ENCODE results near the gene OTOG.

Gene OTOG

DNA sequence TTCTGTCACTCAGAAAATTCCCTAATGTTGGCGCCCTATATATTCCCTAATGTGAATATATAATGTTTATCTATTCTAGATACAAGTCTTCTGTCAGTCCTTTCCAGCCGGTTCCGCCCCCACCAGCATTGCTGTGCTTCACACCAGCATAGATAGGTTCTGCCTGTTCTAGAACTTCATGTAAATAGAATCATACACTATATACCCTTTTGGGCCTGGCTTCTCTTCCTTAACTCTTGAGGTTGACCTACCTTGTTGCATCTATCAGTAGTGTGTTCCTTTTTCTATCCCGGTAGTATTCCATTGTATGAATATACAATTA lies 34.6 kb downstream of the OTOG start:
- no peak for DNase-seq (ENCODE audit: low read depth in 2 of 2)

DNA sequence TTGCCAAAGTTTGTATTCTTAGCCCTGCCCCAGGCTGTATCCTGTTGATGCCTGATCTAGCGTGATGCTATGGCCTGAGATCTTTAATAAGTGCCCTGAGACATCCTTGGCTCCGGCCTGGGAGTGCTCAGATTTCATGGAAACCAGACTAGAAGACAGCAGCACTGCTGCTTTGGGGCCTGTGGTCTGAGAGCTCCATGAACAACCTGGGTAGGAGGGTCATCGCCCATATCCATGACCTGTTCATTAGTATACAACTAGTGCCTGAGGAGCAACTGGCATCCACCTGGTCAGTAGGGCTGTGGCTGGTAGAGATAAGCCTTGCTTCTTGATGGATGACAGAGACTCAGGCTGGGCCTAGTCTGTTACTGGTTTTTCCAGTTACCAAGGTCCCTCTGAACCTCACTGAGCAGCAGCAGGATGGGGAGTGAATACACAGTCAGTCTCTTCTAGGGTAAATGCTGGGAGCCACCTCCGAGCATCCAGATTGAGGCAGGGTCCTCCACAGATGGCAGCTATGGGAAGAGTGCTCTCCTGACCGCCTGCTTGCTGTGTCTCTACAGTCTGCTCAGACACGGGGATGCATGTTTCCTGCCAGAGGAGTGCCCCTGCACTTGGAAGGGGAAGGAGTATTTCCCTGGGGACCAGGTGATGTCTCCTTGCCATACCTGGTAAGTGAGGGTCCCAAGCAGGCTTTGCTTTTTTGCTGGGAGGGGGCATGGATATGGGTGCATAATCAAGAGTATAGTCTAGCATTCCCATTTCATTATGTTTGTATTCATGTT lies 39.0 kb downstream of the OTOG start:
- DNase-seq (ENCODE audit: low read depth in 2 of 2) = no peak

DNA sequence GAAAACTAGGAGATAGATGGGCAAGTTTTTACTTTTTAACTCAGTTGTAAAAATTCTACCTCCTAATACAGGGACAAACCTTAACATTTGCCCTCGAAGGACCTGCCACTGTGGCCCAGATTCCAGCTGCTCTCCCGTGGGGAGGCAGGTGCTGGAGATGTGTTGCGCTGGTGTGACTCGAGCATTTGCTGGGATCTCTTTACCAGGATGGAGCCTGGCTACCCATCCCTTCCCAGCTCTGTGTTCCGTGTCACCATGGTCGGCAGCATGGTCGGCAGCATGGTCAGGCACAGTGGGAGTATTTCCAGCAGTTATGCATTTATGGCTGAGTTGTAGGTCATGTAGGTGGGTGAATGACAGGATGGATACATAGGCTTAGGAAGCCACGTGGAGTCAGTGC lies 41.1 kb downstream of the OTOG start:
- DNase-seq (ENCODE audit: low read depth in 2 of 2) = no peak

DNA sequence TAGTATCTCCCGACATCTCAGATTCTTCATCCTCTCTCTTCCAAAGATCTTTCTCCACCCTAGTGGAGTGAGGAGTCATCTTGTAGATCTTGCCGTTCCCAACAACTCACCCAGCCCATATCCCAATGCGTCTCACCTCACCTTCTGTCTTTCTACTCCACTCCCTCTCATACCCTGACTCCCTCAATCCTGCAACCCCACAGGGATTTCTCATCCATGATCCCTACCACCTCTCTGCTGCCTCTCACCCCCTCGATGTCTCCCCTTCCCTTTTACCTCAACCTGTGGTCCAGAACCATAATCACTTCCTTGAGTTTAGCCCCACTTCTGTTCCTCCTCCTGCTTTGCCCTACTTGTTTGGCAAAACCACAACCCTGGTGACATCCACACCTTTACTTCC lies 41.7 kb downstream of the OTOG start:
- no peak for DNase-seq (ENCODE audit: low read depth in 2 of 2)

DNA sequence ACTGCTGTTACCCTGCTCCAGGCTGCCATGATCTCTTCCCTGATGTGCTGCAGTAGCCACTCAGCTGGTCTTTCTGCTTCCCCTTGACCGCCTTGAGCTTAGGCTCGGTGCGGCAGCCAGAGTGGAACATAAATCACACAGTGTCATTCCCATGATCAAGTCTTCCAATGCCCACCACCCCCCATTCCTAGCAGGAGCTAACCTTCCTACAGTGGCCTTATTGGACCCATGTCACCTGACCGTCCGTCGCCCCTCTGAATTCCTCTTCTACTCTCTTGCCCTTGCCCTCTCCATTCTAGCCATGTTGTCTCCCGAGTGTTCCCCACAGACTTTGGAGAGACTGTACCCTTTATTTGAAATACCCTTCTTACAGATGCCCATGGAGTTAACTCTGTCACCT lies 43.4 kb downstream of the OTOG start:
- DNase-seq (ENCODE audit: low read depth in 2 of 2) = no peak

DNA sequence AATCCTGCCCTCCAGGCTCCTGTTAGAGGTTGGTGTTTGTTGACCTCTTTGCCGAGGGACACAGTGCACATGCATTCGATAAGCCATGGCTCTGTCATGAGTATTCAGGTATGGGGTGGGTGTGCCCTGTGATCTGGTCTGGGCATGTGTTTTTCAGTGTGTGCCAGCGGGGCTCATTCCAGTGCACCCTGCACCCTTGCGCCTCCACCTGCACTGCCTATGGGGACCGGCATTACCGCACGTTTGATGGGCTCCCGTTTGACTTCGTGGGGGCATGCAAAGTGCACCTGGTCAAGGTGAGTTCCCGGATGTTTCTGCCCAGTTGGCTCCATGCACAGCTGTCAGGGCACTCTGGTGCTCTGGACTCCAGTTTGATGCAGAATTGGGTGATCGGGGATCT lies 44.2 kb downstream of the OTOG start:
- no peak for DNase-seq (ENCODE audit: low read depth in 2 of 2)

DNA sequence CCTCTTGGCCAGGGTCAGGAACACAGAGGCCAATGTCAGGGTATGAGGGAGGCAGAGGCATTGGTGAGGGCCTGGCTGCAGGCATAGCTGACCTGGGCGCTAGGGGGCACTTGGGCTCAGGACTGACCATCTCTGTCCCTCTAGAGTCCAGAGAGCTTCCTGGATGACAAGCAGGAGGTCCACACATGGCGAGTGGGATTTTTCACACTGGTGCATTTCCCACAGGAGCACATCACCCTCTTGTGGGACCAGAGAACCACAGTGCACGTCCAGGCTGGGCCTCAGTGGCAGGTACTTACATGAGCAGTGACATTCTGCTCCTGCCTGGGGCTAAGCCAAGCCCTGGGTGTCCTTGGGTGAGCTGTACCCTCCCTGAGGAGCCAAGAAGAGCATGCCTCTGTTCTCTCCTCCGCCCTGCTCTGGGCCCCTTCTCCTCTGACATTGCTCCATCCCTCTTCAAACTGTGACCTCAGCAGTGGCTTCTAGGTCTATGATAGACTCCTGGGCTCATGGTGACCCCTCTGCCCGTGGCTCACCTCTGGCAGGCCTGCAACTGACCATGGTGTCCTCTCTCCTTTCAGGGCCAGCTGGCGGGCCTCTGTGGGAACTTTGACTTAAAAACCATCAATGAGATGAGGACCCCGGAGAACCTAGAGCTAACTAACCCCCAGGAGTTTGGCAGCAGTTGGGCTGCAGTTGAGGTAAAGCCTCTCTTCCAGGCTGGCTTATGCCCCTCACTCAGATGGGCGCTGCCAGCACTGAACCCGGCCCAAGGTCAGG lies 46.6 kb downstream of the OTOG start:
- DNase-seq (ENCODE audit: low read depth in 2 of 2) = no peak

DNA sequence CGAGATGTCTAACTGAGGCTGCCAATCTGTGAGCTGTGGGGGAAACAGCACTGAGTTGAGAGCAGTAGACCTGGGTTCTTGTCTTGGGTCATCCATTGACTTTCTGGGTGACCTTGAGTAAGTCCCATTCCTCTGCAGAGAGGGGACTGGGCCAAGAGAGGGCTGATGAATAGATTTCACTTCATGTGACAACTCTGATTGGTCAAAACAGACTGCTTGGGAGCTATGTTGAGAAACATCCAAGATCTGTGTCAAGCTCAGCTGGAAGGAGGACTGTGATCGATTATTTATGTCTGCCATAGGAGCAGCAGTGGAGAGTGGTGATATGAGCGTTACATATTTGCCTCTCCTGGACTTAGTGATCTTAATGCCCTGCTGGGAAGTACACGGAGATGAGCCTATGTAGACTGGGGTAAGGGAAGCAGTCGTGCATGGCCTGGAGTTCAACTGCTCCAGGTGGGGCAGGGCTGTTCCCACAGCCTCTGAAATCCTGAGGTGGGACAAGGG lies 47.7 kb downstream of the OTOG start:
- DNase-seq (ENCODE audit: low read depth in 2 of 2) = no peak

DNA sequence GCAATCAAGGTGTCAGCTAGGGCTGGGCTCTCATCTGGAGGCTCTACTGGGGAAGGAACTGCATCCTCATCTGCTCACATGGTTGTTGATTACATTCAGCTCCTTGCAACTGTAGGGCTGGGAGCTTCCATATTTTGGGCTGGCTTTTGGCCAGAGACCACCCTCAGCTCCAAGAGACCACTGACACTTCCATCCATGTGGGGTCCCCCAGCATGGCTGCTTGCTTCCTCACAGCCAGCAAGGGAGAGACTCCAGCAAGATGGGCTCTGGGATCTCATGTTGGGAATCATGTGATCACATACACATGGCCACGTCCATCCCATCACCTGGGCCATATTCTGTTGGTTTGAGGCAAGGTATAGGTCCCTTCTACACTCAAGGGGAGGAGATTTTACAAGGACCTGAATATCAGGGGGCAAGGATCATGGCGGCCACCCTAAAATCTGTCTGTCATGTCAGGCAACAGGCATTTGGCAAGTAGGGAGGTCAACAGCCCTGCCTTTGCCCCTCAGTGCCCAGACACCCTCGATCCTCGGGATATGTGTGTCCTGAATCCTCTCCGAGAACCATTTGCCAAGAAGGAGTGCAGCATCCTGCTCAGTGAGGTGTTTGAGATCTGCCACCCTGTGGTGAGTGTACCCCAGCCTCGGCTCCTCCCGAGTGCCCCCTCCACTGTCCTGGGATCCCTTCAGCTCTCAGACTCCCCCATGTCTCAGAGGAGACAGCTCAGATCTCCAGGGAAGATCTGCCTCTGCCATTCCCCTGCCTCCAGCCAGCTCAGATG lies 48.7 kb downstream of the OTOG start:
- no peak for DNase-seq (ENCODE audit: low read depth in 2 of 2)

DNA sequence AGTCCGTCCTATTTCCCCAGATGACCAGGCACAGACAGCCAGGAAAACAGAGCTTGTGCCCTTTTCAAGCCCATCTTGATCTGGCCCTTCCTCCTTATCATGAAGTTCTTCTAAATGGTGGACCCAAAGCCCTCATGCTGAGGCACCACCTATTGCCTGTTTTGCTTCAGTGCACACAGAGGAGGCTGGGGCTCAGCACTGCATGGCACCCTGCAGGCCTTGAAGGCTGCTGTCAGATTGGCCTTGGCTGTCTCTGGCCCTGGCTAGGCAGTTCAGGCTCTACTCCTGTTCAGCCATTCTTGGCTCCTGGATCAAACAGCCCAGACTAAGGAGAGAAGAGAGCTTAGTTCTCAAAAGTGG lies 49.2 kb downstream of the OTOG start:
- no peak for DNase-seq (ENCODE audit: low read depth in 2 of 2)

DNA sequence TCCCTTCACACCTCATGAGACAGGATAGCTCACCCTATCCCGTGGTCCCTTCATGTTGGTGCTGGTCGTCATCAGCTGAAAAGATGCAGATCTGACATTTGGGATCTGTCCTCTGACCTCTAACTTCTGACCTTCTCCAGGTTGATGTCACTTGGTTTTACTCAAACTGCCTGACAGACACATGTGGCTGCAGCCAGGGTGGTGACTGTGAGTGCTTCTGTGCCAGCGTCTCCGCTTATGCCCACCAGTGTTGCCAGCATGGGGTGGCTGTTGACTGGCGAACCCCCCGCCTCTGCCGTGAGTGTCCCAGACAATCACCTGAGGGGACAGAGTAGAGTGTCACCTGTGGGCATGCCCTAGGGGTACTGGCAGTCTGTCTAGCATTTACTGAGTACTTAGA lies 49.7 kb downstream of the OTOG start:
- no peak for DNase-seq (ENCODE audit: low read depth in 2 of 2)

DNA sequence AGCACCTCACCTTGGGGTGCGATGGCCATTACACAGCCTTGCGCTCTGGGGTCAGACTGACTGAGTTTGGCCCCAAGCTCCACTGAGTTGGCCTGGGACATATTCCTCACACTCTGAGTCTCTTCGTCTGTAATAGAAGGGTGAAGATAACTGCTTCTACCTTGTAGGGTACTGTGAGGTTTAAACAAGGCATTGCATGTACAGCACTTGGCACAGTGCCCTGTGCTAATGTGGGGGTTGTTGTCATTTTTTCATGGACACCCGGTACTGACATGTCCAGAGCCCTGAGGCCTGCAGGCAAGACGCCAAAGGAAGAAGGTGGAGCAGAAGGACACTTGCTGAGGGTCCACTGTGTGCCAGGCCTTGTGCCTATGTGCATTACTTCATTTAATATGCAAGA lies 50.7 kb downstream of the OTOG start:
- DNase-seq (ENCODE audit: low read depth in 2 of 2) = no peak

DNA sequence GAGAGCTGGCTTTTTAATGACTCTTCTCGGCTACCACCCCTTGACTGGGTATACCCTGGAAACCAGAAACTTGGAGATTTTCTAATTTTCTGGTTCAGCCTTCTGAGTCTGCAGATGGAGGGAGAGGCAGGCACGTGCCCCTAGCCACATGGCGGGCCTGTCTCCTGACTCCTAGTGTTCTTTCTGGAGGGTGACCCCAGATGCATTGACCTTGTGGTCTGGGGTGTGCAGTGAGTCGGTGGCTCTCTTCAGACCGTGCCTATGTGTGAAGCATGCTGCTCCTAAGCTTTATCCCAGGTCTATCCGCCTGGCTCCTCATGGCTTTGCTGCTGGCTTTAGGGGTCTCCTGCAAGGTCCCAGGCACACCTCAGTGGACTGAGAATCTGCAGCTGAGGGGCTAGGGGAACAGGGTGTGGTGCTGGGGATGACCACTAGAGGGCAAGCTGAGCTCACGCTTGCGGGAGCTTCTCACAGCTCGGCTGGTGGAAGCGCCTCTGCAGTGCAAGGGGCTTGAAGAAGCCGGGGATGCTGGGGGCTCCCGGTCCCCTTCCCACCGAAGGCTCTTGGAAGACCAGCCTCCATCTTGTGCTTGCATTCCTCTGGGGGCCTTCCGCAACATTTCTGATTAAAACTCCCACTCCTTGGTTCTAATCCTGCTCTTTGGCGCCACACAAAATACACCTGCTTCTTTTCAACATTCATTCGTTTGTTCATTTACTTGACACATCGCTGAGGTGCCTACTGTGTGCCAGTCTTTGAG lies 51.8 kb downstream of the OTOG start:
- DNase-seq (ENCODE audit: low read depth in 2 of 2) = peak; percentile 35 to 76

DNA sequence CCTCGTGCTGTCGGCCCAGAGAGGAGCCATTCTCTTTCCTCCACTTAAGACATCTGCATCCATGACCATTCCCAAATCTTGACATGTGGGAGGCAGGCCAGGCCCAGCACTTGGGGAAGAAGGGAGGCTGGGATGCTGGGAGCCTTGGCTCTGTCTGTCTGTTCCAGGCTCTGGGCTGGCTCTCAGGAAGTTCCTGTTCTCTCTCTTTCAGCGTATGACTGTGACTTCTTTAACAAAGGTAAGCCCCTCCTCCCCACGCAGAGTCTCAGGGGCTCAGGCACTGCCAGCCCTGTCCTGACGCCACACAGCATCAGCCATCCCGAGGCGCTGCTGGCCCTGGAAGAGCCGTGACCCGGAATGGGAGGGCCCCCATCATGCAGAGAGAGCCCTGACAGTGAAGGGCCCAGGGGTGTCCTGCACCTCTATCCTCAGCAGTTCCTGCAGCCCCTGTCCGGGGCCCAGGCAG lies 52.4 kb downstream of the OTOG start:
- no peak for DNase-seq (ENCODE audit: low read depth in 2 of 2)

DNA sequence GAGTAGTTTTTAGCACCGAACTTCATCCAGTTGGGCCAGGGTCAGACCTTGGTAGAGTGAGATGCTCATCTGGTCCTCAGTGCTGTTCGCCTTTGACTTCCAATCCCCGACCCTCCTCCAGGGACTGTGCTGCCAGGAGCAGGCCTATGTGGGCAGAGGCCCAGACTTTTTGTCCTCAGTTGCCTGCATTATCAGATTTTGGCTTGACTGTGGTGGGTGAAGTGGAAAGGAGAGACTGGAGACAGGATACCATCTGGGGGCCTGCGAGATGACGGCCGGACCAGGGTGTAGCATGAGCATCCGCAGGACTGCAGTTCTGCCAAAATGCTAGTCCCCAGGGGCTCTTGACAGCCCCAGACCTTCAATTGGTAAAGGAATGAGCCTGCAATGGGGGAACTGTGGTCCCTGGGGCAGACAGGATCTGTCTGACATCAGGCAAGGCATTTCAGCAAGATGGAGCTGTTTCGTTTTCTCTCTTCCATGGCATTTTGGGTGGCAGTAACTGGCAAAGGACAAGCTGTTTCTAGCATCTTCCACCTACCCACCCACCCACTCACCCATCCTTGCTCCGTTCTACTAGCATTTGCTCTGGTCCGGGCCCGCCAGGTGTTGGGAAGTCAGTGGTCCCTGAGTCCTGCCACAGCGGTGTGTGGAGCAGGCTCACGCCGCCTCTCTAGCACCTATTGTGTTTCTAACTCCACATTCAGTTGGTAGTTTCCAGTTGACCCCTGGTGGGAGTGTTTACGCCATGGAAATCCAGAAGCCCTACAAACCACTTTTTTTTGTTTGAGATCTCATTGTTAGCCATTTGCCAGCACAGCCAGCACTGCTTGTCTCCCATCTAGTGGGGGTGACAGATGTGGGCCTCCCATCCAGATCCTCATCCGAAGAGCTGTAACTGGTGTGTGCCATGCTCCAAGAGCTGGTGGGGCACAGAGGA lies 53.5 kb downstream of the OTOG start:
- DNase-seq (ENCODE audit: low read depth in 2 of 2) = no peak

DNA sequence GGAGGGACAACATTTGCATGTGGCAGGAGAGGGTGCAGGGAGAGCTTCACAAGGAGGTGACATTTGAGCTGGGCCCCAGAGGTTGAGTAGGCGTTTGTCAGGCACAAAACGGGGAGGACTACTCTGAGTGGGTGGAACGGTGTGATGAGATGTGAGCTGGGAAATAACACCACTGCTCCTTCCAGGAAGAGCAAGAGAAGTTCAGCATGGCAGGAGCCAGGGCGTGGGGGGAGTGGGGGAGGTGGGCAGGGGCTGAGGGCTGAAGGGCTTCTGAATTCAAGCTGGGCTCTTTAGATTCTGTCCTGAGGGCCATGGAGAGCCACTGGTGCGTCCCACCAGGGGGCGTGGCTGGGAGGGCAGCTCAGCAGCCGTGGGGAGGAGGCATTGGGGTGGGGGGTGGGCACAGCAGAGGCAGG lies 54.2 kb downstream of the OTOG start:
- DNase-seq (ENCODE audit: low read depth in 2 of 2) = no peak

DNA sequence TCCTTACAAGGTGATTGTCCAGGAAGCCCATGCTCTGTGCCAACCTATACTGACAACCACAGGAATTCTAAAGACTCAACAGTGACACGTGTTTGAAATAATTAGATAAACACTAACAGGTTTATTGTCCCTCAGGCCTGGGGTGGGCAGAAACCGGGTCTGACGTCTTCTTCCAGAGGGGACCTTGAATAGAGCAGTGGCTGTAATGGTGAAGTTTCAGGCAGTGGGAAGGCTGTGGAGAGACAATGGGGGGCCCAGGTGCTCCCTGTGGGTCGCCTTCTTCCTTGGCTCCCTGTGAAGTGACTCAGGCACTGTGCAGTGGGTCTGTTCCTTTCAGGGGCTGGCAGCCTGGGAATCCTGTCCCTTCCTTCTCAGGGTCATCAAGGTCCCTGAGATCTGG lies 54.6 kb downstream of the OTOG start:
- DNase-seq (ENCODE audit: low read depth in 2 of 2) = no peak

DNA sequence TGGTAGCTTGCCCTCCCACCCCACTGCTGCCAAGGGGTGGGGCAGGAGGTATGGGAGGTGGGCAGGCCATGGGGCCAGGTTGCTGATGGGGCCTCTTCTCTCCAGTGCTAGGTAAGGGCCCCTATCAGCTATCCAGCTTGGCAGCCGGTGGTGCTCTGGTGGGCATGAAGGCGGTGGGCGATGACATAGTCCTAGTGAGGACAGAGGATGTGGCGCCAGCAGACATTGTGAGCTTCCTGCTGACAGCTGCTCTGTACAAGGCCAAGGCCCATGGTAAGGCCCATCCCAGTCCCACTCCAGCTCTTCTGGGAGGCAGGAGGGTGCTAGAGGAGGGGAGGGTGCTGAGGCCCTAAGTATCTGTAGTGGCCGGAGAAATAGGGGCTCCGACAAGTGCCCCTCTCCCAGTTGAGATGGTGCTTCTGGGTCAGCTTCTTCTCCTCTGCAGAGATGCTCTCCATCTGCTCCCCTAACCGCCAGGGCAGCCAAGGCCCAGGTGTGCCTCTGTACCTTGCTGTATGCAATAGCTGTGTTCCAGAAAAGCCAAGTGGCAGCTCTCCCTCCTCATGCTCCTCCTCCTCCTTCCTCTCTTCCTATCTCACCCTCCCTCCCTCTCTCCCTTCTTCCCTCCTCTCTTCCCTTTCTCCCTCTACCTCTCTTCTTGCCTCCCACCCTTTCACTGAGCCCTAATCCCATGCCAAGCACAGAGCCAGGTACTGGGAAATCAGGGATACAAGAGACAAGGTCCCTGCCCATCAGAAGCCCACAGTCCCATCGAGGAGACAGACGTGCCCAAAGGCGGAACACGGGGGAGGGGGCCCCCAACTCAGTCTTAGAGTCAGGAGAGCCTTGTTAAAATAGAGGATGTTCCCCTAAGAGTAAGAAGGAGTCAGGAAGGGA lies 55.3 kb downstream of the OTOG start:
- no peak for DNase-seq (ENCODE audit: low read depth in 2 of 2)

DNA sequence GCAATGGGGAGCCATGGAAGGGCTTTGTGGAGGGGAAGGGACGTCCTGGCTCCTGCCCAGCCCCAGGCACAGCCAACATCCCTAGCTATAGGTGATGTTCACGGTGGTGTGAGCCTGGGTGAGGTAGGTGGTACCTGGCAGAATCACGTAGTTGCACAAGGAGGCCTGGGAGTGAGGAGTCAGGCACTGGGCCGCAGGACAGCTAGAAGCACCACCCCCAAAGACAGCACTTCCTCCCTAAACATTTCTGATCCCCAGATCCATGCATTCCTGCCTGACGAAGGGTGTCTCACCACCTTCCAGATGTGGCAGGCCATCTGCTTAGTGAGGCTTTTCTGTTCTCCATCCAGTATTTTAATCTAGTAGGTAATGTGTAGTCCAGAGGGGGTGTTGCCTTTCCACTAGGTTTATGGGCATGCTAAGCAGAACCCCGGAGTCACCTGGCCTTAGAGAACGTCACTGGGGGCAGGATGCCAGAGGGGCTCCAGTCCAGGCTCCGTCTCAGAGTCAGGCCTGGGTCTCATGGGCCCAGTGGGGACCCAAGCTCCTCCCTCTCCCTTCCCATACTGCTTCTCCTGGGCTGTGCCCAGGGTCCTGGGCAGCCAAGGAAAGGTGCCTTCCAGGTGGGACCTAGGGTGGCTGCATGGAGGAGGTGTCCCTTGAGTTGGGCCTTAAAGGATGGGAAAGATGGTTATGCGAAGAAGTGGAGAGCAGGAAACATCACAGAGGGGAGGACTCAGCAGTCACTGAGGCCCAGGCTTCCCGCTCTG lies 56.2 kb downstream of the OTOG start:
- no peak for DNase-seq (ENCODE audit: low read depth in 2 of 2)
